Mucosa of gallbladder (tissue), 1 donor: Measurements from ENCODE around the gene TMEM101. TPM values are rescaled to one million over a fixed set of nuclear protein-coding genes. Genes with fewer than 3 reads are reported as not detected.
"Not testable (repeated sequence)": the region's sequence is repeated elsewhere in the genome, so short reads cannot be mapped to it uniquely, and the experiment has no call there.

Experiments used
- DNase-seq: peaks from one replicate; pipeline ENCODE4 v3.0.0-alpha.2; 2020; ENCODE audit warnings: low spot score
- total RNA-seq: library from RNA; stranded (reverse); gene quantifications from one replicate; pipeline ENCODE4 v1.2.1, GENCODE V29; 2021
- donor health status: DM: no; HTN: no; CAD: no.

TMEM101 gene
- total RNA-seq, 1 donor from 2014 or later = 33.4 TPM

GRCh38 chr17:44000871-44001460 is 13.8 kb downstream of the TMEM101 start:
- no peak for DNase-seq

DNA sequence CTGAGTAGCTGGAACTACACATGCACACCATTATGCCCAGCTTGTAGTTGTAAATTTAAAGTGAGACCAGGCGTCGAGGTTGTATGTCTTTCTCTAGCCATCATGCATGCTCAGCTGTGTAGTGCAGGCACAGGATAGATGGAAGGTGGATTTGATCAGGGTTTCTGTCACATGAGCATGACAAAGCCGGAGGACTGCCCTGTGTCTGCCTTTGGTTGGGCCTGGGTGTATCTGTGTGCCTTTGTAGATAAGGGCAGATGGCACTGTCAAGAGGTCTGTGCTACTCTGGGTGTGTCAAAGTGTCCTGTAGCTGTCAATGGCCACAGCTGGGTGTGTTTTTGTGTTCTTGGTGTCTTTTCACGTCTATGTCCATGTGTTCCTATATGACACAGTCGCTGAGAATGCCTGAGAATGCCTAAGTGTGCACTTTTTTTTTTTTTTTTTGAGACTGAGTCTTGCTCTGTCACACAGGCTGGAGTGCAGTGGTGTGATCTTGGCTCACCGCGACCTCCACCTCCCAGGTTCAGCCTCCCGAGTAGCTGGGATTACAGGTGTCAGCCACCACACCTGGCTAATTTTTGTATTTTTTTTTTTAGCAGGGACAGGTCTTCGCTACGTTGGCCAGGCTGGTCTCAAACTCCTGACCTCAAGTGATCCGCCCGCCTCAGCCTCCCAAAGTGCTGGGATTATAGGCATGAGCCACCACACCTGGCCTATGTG is 14.5 kb downstream of the TMEM101 start:
- no peak for DNase-seq

- DNase-seq = no peak
Measured at GRCh38 chr17:43999024-43999423, 15.7 kb downstream of the TMEM101 start.

DNA sequence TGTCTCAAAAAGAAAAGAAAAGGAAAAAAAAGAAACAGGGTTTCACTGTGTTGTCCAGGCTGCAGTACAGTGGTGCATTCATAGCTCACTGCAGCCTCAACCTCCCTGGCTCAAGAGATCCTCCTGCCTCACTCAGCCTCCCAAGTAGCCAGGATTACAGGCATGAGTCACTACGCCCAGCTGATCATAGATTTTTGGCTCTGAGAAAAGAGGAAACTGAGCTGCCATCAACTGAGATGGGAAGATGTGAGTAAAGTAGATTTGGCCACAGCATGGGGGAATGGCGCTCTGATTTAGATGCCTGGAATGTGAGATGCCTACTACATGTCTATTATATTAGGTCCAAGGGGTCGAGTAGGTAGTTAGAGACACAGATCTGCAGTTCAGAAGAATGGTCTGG is 16.2 kb downstream of the TMEM101 start:
- DNase-seq = no peak

GRCh38 chr17:43997180-43997579 is 17.6 kb downstream of the TMEM101 start:
- DNase-seq = not testable (repeated sequence)

DNA sequence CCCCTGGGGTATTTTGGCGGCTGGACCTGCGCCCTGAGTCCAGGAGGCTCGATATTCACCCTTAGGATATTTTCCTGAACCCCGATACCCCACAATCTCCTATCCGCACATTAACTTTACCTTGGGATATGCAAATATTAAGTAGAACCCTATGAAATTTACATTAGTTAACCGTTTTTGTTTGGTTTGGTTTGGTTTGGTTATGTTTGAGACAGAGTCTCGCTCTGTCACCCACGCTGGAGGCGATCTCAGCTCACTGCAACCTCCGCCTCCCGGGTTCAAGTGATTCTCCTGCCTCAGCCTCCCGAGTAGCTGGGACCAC is 19.7 kb downstream of the TMEM101 start:
- no peak for DNase-seq

GRCh38 chr17:43994272-43995149 is 20.3 kb downstream of the TMEM101 start:
- DNase-seq = peak; percentile 53

GRCh38 chr17:43992641-43993040 is 22.1 kb downstream of the TMEM101 start:
- DNase-seq = no peak

- DNase-seq = no peak
Measured at GRCh38 chr17:43988301-43988700, 26.5 kb downstream of the TMEM101 start.

DNA sequence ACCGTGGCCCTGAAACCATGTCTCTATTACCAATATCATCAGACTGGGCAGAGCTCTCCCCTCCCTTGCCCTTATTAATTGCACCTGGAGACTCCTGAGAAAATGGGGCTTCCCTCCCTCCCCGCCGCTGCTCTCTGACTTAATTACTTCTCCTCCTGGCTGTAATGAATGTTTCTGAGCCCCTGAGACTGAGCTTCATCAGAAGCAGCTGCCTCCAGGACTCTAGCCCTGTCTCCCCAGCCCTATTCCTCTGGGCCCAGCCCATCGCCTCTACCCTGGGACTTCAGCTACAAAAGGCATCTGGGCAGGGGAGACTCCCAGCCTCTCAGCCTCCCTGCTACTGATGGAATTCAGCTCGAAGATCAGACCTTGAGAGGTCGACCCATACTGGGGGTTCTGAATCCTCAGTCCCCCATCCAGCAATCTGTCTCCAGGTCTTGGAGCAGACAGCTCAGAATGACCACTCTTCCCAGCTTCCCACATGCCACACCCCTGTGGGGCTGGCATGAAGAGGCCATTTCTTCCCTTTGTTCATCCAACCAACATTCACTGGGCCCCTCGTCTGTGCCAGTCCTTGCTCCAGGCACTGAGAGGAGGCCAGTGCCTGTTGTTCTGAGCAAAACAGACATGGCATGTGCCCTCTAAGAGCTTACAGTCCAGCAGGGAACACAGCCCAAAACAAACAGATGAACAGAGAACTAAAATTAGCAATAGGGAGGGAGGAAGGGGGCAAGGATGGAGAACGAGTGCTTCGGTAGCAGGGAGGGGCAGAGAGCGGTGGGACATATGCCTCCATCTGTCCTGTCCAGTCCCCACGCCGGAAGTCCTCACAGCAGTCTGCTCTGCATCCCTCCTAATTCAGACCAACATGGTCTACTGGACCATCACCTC is 27.4 kb downstream of the TMEM101 start:
- DNase-seq = no peak

GRCh38 chr17:43986225-43986981 is 28.4 kb downstream of the TMEM101 start:
- DNase-seq = no peak

DNA sequence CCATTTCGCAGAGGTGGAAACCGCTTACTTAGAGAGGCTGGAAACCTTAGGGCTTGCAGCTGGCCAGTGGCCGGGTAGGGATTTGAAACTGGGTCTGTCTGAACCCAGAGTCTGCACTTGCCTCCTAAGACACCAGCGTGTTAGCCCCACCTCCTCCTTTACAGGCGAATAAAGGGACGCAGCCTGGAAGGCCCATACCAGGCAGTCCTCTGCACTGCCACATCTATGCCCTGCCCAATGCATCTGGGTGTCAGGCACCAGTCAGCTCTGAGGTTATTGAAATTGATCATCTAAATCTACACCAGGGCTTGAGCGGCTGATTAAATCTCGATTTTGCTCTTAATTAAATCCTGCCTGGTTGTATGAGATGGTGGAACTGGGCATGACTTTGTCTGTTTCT is 30.2 kb downstream of the TMEM101 start:
- DNase-seq = no peak

DNA sequence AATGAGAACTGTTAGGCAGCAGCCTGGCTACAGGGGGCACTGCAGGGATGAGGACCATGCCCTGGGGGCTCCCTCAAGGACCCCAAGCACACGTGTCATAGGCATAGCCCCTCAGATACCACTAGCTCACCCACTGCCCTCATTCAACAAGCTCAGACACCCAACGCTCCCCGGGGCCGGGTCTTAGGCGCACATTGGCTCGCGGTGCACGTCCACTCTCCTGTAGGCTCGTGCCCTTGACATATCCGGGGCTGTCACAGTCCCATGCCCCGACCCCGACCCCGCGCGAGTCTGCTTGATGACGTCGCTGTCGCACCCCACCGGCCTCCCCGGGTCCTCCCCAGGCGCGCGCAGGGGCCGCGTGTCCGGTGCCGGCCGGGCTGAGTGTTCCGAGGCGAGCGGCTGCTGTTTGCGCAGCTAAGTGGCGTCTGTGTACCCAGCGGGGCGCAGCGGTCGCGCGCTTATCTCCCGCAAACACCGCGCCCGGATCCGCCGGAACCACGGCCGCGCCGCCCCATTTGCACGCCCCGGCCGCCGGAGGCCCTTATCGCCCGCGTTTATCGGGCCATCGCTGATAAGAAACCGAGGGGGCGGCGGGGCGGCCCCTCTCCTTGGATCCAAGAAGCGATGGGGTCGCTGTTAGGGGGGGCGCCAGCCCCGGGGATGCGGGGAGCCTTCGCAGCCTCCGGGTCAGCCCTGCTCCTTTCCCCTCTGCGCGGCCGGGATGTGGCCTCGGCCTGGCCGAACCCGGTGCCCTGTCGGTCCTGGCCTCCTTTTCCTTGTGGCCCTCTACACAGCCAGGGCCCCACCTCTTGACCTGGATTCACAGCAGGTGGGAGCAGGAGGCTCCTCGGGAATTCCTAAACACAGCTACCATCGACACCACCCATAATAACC is 31.0 kb downstream of the TMEM101 start:
- peak; percentile 16 for DNase-seq

GRCh38 chr17:43983196-43983514 is 31.6 kb downstream of the TMEM101 start:
- DNase-seq = no peak

DNA sequence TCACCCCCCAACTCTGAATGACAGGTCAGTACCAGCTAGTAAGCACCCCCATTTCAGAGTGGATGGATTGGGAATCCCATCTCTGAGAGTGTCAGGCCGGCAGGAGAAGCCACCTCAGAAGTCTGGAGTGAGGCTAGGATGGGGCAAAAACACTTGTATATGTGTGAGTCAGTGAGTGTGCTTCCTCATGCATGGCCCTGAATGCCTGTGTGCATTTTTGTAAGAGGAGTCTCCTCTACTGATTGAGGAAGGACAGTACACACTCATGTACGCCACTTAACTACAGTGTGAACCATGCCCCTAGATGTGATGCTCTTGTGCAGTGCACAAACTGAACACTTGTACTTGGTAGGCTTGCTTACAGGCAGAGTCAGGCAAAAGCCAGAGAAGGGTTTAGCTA is 32.6 kb downstream of the TMEM101 start:
- no peak for DNase-seq

- no peak for DNase-seq
Measured at GRCh38 chr17:43979671-43980070, 35.1 kb downstream of the TMEM101 start.

DNA sequence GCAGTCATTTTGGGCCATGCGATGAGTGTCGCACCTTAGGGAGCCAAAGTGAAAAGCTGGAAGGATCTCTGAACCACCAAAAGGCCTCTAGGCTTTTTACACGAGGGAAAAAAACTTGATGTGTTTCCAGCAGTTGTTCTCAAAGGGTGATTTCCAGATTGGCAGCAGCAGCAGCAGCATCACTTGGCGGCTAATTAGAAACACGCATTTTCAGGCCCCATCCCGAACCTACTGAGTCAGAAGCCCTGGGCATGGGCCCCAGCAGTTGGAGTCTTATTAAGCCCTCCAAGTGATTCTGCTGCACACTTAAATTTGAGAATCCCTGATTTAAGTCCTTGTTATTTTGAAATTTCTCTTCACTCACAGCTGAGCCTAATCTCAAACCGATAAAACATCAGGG is 35.8 kb downstream of the TMEM101 start:
- DNase-seq = no peak

DNA sequence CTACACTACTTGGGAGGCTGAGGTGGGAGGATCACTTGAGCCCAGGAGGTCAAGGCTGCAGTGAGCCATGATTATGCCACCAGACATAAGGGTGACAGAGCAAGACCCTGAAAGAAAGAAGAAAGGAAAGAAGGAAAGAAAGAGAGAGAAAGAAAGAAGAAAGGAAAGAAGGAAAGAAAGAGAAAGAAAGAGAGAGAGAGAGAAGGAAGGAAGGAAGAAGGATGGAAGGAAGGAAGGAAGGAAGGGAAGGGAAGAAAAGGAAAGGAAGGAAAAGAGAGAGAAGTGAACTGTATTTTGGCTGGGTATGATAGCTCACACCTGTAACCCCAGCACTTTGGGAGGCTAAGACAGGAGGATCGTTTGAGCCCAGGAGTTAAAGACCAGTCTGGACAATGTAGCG is 36.7 kb downstream of the TMEM101 start:
- DNase-seq = no peak

GRCh38 chr17:43976963-43977837 is 37.6 kb downstream of the TMEM101 start:
- no peak for DNase-seq
